HCT116 (cell line): ENCODE data around the gene PDE4D. TPM values are rescaled to one million over a fixed set of nuclear protein-coding genes. Genes with fewer than 3 reads are reported as not detected.

Experiments used
- ATAC-seq: fragments of 200-7000 bp; cut with Tn5 transposase; 2 replicates; pipeline ENCODE4 v1.9.1; 2020; ENCODE audit warnings: mild to moderate bottlenecking, moderate library complexity
- BruUV-seq: library from RNA; stranded (reverse); fragments of 400-500 nt; replicated peaks from 2 replicates; lab custom pipeline; 2021; lab: Mats Ljungman, UMichigan
- CTCF ChIA-PET: fragments of 300-600 bp; sonication (Branson Sonifier 250); formaldehyde crosslinking; loops from one replicate; lab custom pipeline; 2021; ENCODE audit warnings: antibody characterized with exemption; lab: Charles Lee
- POLR2A ChIA-PET: fragments of 300-600, 350-600 bp; sonication (Branson Sonifier 250); formaldehyde crosslinking; loops from one replicate; lab custom pipeline; 2021; ENCODE audit warnings: antibody characterized with exemption; lab: Charles Lee
- RAD21 ChIA-PET, 2 experiments: fragments of 300-600 bp; sonication (Branson Sonifier 250); formaldehyde crosslinking; loops; one replicate each; lab custom pipeline; 2023; ENCODE audit warnings: low total read pairs in 2 of 2; ENCODE audit not compliant: uncharacterized antibody in 2 of 2, unreplicated experiment in 2 of 2, low non-redundant PET in 1 of 2; lab: Charles Lee
- DNase-seq: peaks from one replicate; pipeline ENCODE4 v3.0.0-alpha.2; 2010; ENCODE audit warnings: low read depth, low spot score
- H2AFZ ChIP-seq: fragments of 200-600 bp; shearing (Covaris generic), sonication (generic); 2 replicates; pipeline ENCODE4 v1.6.1; 2017; ENCODE audit warnings: low read depth, mixed run types, mixed read lengths, antibody characterized with exemption, low read length; ENCODE audit not compliant: poor library complexity, severe bottlenecking
- H3K27ac ChIP-seq: 2 replicates; pipeline ENCODE4 v1.5.1; 2012; ENCODE audit warnings: low read depth, low read length
- H3K27me3 ChIP-seq: fragments of 200-600 bp; sonication (generic); 2 replicates; pipeline ENCODE4 v1.6.1; 2016; ENCODE audit warnings: mixed run types, low read length, mixed read lengths; ENCODE audit not compliant: insufficient read depth
- H3K36me3 ChIP-seq, 2 experiments: fragments of 200-500 bp in 1 of 2; fragments of 200-600 bp in 1 of 2; sonication (Bioruptor generic) in 1 of 2; sonication (generic) in 1 of 2; 2 replicates each; pipeline versions ENCODE4 v1.5.1 to v1.6.1; 2014 to 2016; ENCODE audit warnings: low read length in 2 of 2, inconsistent platforms in 1 of 2, mixed read lengths in 1 of 2, mixed run types in 1 of 2; ENCODE audit not compliant: insufficient read depth in 2 of 2, control insufficient read depth in 1 of 2
- H3K4me1 ChIP-seq, 2 experiments: fragments of 200-600 bp in 1 of 2; sonication (generic) in 1 of 2; 2 replicates each; pipeline versions ENCODE4 v1.5.1 to v1.6.1; 2012 to 2017; ENCODE audit warnings: low read length in 2 of 2, inconsistent platforms in 1 of 2, mild to moderate bottlenecking in 1 of 2, mixed read lengths in 1 of 2, mixed run types in 1 of 2, moderate library complexity in 1 of 2; ENCODE audit not compliant: insufficient read depth in 2 of 2, control insufficient read depth in 1 of 2
- H3K4me2 ChIP-seq: fragments of 200-600 bp; sonication (generic); 2 replicates; pipeline ENCODE4 v1.6.1; 2017; ENCODE audit warnings: mixed run types, low read length, mixed read lengths
- H3K4me3 ChIP-seq, 2 experiments: fragments of 200-600 bp in 1 of 2; sonication (generic) in 1 of 2; replicated peaks in 1 of 2; 2 replicates each; pipeline ENCODE4 v1.5.1; 2011 to 2016; ENCODE audit warnings: low read length in 2 of 2, control low read depth in 1 of 2, low read depth in 1 of 2, mild to moderate bottlenecking in 1 of 2, mixed read lengths in 1 of 2, mixed run types in 1 of 2
- H3K79me2 ChIP-seq: fragments of 200-600 bp; sonication (generic); 2 replicates; pipeline ENCODE4 v1.6.1; 2017; ENCODE audit warnings: mild to moderate bottlenecking, mixed run types, low read length, moderate library complexity, mixed read lengths; ENCODE audit not compliant: insufficient read depth
- H3K9ac ChIP-seq: fragments of 200-600 bp; sonication (generic); 2 replicates; pipeline ENCODE4 v1.6.1; 2016; ENCODE audit warnings: low read length, mixed read lengths
- H3K9me2 ChIP-seq: fragments of 200-600 bp; sonication (generic), shearing (Covaris generic); 2 replicates; pipeline ENCODE4 v1.6.1; 2017; ENCODE audit warnings: mixed run types, mild to moderate bottlenecking, moderate library complexity; ENCODE audit not compliant: insufficient read depth
- H3K9me3 ChIP-seq, 2 experiments: fragments of 200-500 bp in 1 of 2; fragments of 200-600 bp in 1 of 2; sonication (Bioruptor generic) in 1 of 2; sonication (generic) in 1 of 2; 2 replicates each; pipeline ENCODE4 v1.6.1; 2014 to 2017; ENCODE audit warnings: low read length in 2 of 2, mixed read lengths in 2 of 2, inconsistent platforms in 1 of 2, low read depth in 1 of 2, mild to moderate bottlenecking in 1 of 2, mixed run types in 1 of 2, moderate library complexity in 1 of 2; ENCODE audit not compliant: control insufficient read depth in 1 of 2, insufficient read depth in 1 of 2
- H4K20me1 ChIP-seq: fragments of 200-600 bp; sonication (generic), shearing (Covaris generic); 2 replicates; pipeline ENCODE4 v1.6.1; 2017; ENCODE audit warnings: mixed run types, mild to moderate bottlenecking, moderate library complexity; ENCODE audit not compliant: insufficient read depth
- CTCF ChIP-seq, 3 experiments: fragments of 200-600 bp in 1 of 3; sonication (generic) in 1 of 3; IDR thresholded peaks in 2 of 3; conservative IDR thresholded peaks in 1 of 3; 2 replicates each; pipeline ENCODE4 v1.5.1; 2012 to 2017; ENCODE audit warnings: low read depth in 2 of 3, low read length in 2 of 3, antibody characterized with exemption in 1 of 3, borderline replicate concordance in 1 of 3, control low read depth in 1 of 3, mild to moderate bottlenecking in 1 of 3, mixed read lengths in 1 of 3, mixed run types in 1 of 3, moderate library complexity in 1 of 3; ENCODE audit not compliant: insufficient read depth in 1 of 3
- RAD21 ChIP-seq: IDR thresholded peaks from 2 replicates; pipeline ENCODE4 v1.6.1; 2012; ENCODE audit warnings: low read depth, mild to moderate bottlenecking
- TCF7L2 ChIP-seq: IDR thresholded peaks from 2 replicates; pipeline ENCODE4 v1.7.0; 2011; ENCODE audit warnings: borderline replicate concordance, inconsistent platforms; ENCODE audit not compliant: insufficient read depth, insufficient read length; ENCODE audit errors: extremely low read depth
- YY1 ChIP-seq: IDR thresholded peaks from 2 replicates; pipeline ENCODE4 v1.6.1; 2011; ENCODE audit warnings: low read length, low read depth, moderate library complexity, mild to moderate bottlenecking; ENCODE audit not compliant: insufficient replicate concordance; ENCODE audit errors: extremely low read depth
- intact Hi-C: fragments of 100-400 bp; cut with micrococcal nuclease; formaldehyde crosslinking; loops from 2 replicates; pipeline ENCODE4 v1.10.0; 2022
- total RNA-seq: library from RNA; stranded (reverse); gene quantifications from one replicate; pipeline ENCODE4 v1.2.1, GENCODE V29; 2021; ENCODE audit not compliant: unreplicated experiment

PDE4D gene
- total RNA-seq, 1 experiment from 2014 or later, result 1.1 TPM

- BruUV-seq, result no TSS peak
- ChIA-PET CTCF (interaction anchor here (0.8 to 2.4 kb wide), 5 partner anchors 8 to 121 kb away, joined by 3 to 17 read pairs (median 3); no protein-coding TSS in a partner anchor), POLR2A (no interaction called here), RAD21 (no interaction called here)
- no peaks in the 10 kb centered on the region for H3K79me2 ChIP-seq
- intact Hi-C loops, result loop anchor here (1.0 to 5.0 kb wide), 3 partner anchors 116 to 510 kb away; no protein-coding TSS in a partner anchor
- H3K4me2 ChIP-seq, result no peak overlapping the region
- ATAC-seq (no peak), DNase-seq (peak; percentile 10)
- H3K9ac ChIP-seq, result no peak overlapping the region
- peaks cover 5% of the 10 kb centered on the region for H3K27me3 ChIP-seq
- no peaks in the 10 kb centered on the region for H3K9me3 ChIP-seq
- H2AFZ ChIP-seq, result peak overlapping the region; percentile 3
- H3K4me1 ChIP-seq, result no peaks in the 10 kb centered on the region
- no peaks in the 10 kb centered on the region for H3K9me2 ChIP-seq
- TF ChIP-seq TCF7L2 (no peak), CTCF (IDR thresholded peaks at IDR 0.05 in 2 of 3, conservative IDR thresholded peaks at IDR 0.05 in 1 of 3; ENCODE audit: borderline replicate concordance in 1 of 3, insufficient read depth in 1 of 3, low read depth in 2 of 3, low read length in 2 of 3) (peak; percentile 32 to 53 (median 52); a peak in 4 of 6 replicates), RAD21 (peak; percentile 71), YY1 (no peak)
- no peaks in the 10 kb centered on the region for H3K36me3 ChIP-seq
- H3K4me3 ChIP-seq, result no peak overlapping the region
- no peaks in the 10 kb centered on the region for H4K20me1 ChIP-seq
- H3K27ac ChIP-seq, result no peak overlapping the region
Observed at GRCh38 chr5:59007460-59008063, 886.0 kb downstream of the PDE4D start.
